ENCODE measurements around the gene ZBTB49.
"Not testable (repeated sequence)": the region's sequence is repeated elsewhere in the genome, so short reads cannot be mapped to it uniquely, and the experiment has no call there.

ZBTB49 gene

GRCh38 chr4:4328840-4329239 lies 38.8 kb downstream of the ZBTB49 start:
- no peaks in the 10 kb centered on the region for H3K9me3 Mint-ChIP-seq
- no peak for ATAC-seq

GRCh38 chr4:4329496-4329895 lies 39.4 kb downstream of the ZBTB49 start:
- ATAC-seq: no peak
- Mint-ChIP-seq H3K4me3 (no peak overlapping the region), H3K36me3 (no peaks in the 10 kb centered on the region), H3K4me1 (peaks cover under 1% of the 10 kb centered on the region), H3K27ac (no peak overlapping the region), H3K9me3 (no peaks in the 10 kb centered on the region)
- DNase-seq (ENCODE audit: low spot score in 2 of 2): no peak

More at GRCh38 chr4:4328840-4329239, 38.8 kb downstream of the ZBTB49 start:
- H3K27ac Mint-ChIP-seq: no peak overlapping the region
- no peaks in the 10 kb centered on the region for H3K4me1 Mint-ChIP-seq
- DNase-seq (ENCODE audit: low spot score in 2 of 2): no peak
- no peak overlapping the region for H3K4me3 Mint-ChIP-seq
- H3K36me3 Mint-ChIP-seq: no peaks in the 10 kb centered on the region

GRCh38 chr4:4330794-4331193 lies 40.7 kb downstream of the ZBTB49 start:
- Mint-ChIP-seq H3K4me1 (peaks cover 10% of the 10 kb centered on the region), H3K4me3 (no peak overlapping the region), H3K36me3 (no peaks in the 10 kb centered on the region), H3K27ac (no peak overlapping the region), H3K9me3 (no peaks in the 10 kb centered on the region)
- ATAC-seq (no peak), DNase-seq (ENCODE audit: low spot score in 2 of 2) (no peak)

GRCh38 chr4:4332529-4332928 lies 42.5 kb downstream of the ZBTB49 start:
- ATAC-seq (no peak), DNase-seq (ENCODE audit: low spot score in 2 of 2) (no peak)
- H3K4me3 Mint-ChIP-seq: no peak overlapping the region
- no peaks in the 10 kb centered on the region for H3K36me3 Mint-ChIP-seq
- no peak overlapping the region for H3K27ac Mint-ChIP-seq
- H3K4me1 Mint-ChIP-seq: peaks cover 10% of the 10 kb centered on the region
- no peaks in the 10 kb centered on the region for H3K9me3 Mint-ChIP-seq

- H3K27ac Mint-ChIP-seq: no peak overlapping the region
- peaks cover 10% of the 10 kb centered on the region for H3K4me1 Mint-ChIP-seq
- H3K4me3 Mint-ChIP-seq: no peak overlapping the region
- no peaks in the 10 kb centered on the region for H3K9me3 Mint-ChIP-seq
- ATAC-seq (no peak), DNase-seq (ENCODE audit: low spot score in 2 of 2) (no peak)
- no peaks in the 10 kb centered on the region for H3K36me3 Mint-ChIP-seq
Observed at GRCh38 chr4:4333265-4333706, 43.2 kb downstream of the ZBTB49 start.

- DNase-seq (ENCODE audit: low spot score in 2 of 2) (peak; percentile 62 to 83), ATAC-seq (peak; percentile 87)
- H3K4me3 Mint-ChIP-seq: no peak overlapping the region
- H3K4me1 Mint-ChIP-seq: peaks cover 10% of the 10 kb centered on the region
- H3K9me3 Mint-ChIP-seq: no peaks in the 10 kb centered on the region
- H3K36me3 Mint-ChIP-seq: no peaks in the 10 kb centered on the region
- H3K27ac Mint-ChIP-seq: no peak overlapping the region
Observed at GRCh38 chr4:4334798-4335520, 44.9 kb downstream of the ZBTB49 start.

GRCh38 chr4:4338210-4339001 lies 48.4 kb downstream of the ZBTB49 start:
- H3K36me3 Mint-ChIP-seq: no peaks in the 10 kb centered on the region
- ATAC-seq (no peak), DNase-seq (ENCODE audit: low spot score in 2 of 2) (no peak)
- no peak overlapping the region for H3K27ac Mint-ChIP-seq
- H3K4me1 Mint-ChIP-seq: peaks cover 10% of the 10 kb centered on the region
- no peaks in the 10 kb centered on the region for H3K9me3 Mint-ChIP-seq
- H3K4me3 Mint-ChIP-seq: no peak overlapping the region

- H3K36me3 Mint-ChIP-seq: no peaks in the 10 kb centered on the region
- ATAC-seq (no peak), DNase-seq (ENCODE audit: low spot score in 2 of 2) (no peak)
- H3K9me3 Mint-ChIP-seq: no peaks in the 10 kb centered on the region
- no peak overlapping the region for H3K4me3 Mint-ChIP-seq
- H3K4me1 Mint-ChIP-seq: peaks cover 9% of the 10 kb centered on the region
- H3K27ac Mint-ChIP-seq: peak overlapping the region; percentile 58
Observed at GRCh38 chr4:4339504-4340085, 49.5 kb downstream of the ZBTB49 start.

GRCh38 chr4:4341861-4342650 lies 52.0 kb downstream of the ZBTB49 start:
- no peak overlapping the region for H3K27ac Mint-ChIP-seq
- no peaks in the 10 kb centered on the region for H3K36me3 Mint-ChIP-seq
- ATAC-seq (no peak), DNase-seq (ENCODE audit: low spot score in 2 of 2) (no peak)
- no peaks in the 10 kb centered on the region for H3K9me3 Mint-ChIP-seq
- H3K4me3 Mint-ChIP-seq: no peak overlapping the region
- H3K4me1 Mint-ChIP-seq: no peaks in the 10 kb centered on the region

- Mint-ChIP-seq H3K4me3 (no peak overlapping the region), H3K4me1 (peaks cover 5% of the 10 kb centered on the region), H3K9me3 (no peaks in the 10 kb centered on the region), H3K36me3 (no peaks in the 10 kb centered on the region), H3K27ac (no peak overlapping the region)
- DNase-seq (ENCODE audit: low spot score in 2 of 2): no peak
- ATAC-seq: no peak
Observed at GRCh38 chr4:4343038-4343437, 53.0 kb downstream of the ZBTB49 start.

- H3K9me3 Mint-ChIP-seq: no peaks in the 10 kb centered on the region
Observed at GRCh38 chr4:4344915-4345527, 55.0 kb downstream of the ZBTB49 start.

GRCh38 chr4:4347585-4347984 lies 57.5 kb downstream of the ZBTB49 start:
- Mint-ChIP-seq H3K4me1 (peaks cover 10% of the 10 kb centered on the region), H3K4me3 (no peak overlapping the region), H3K9me3 (no peaks in the 10 kb centered on the region), H3K36me3 (no peaks in the 10 kb centered on the region), H3K27ac (peak overlapping the region; percentile 65)
- DNase-seq (ENCODE audit: low spot score in 2 of 2) (no peak), ATAC-seq (no peak)

More at GRCh38 chr4:4344915-4345527, 55.0 kb downstream of the ZBTB49 start:
- DNase-seq (ENCODE audit: low spot score in 2 of 2): no peak
- no peaks in the 10 kb centered on the region for H3K36me3 Mint-ChIP-seq
- no peak overlapping the region for H3K4me3 Mint-ChIP-seq
- no peak for ATAC-seq
- H3K4me1 Mint-ChIP-seq: peaks cover 10% of the 10 kb centered on the region
- no peak overlapping the region for H3K27ac Mint-ChIP-seq

- H3K36me3 Mint-ChIP-seq; H3K9me3 Mint-ChIP-seq; ATAC-seq; H3K4me3 Mint-ChIP-seq; DNase-seq (ENCODE audit: low spot score in 2 of 2): not testable (repeated sequence)
- H3K4me1 Mint-ChIP-seq: peaks cover 10% of the 10 kb centered on the region
- H3K27ac Mint-ChIP-seq: peak overlapping the region; percentile 65
Observed at GRCh38 chr4:4348585-4348984, 58.5 kb downstream of the ZBTB49 start.

GRCh38 chr4:4349867-4350266 lies 59.8 kb downstream of the ZBTB49 start:
- ATAC-seq (no peak), DNase-seq (ENCODE audit: low spot score in 2 of 2) (no peak)
- Mint-ChIP-seq H3K27ac (no peak overlapping the region), H3K36me3 (no peaks in the 10 kb centered on the region), H3K4me1 (peaks cover 10% of the 10 kb centered on the region), H3K9me3 (no peaks in the 10 kb centered on the region), H3K4me3 (no peak overlapping the region)

GRCh38 chr4:4350909-4351308 lies 60.9 kb downstream of the ZBTB49 start:
- H3K9me3 Mint-ChIP-seq: no peaks in the 10 kb centered on the region
- no peaks in the 10 kb centered on the region for H3K36me3 Mint-ChIP-seq
- H3K4me1 Mint-ChIP-seq: peaks cover 18% of the 10 kb centered on the region
- no peak overlapping the region for H3K4me3 Mint-ChIP-seq
- DNase-seq (ENCODE audit: low spot score in 2 of 2) (no peak), ATAC-seq (no peak)
- H3K27ac Mint-ChIP-seq: no peak overlapping the region
